ENCODE measurements around the gene CELSR2.

DNA sequence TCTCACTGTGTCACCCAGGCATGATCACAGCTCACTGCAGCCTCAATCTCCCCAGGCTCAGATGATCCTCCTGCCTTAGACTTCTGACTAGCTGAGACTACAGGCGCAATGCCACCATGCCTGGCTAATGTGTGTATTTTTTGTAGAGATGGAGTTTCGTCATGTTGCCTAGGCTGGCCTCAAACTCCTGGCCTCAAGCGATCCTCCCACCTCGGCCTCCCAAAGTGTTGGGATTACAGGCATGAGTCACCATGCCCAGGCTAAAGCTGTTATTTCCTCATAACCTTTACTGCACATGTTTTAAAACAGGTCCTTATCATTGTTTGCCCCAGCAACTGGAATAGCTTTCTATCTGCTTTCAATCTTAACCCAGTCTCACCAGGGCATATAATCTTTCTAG is 32.7 kb upstream of the CELSR2 start:
- TF ChIP-seq, protein P1, sequence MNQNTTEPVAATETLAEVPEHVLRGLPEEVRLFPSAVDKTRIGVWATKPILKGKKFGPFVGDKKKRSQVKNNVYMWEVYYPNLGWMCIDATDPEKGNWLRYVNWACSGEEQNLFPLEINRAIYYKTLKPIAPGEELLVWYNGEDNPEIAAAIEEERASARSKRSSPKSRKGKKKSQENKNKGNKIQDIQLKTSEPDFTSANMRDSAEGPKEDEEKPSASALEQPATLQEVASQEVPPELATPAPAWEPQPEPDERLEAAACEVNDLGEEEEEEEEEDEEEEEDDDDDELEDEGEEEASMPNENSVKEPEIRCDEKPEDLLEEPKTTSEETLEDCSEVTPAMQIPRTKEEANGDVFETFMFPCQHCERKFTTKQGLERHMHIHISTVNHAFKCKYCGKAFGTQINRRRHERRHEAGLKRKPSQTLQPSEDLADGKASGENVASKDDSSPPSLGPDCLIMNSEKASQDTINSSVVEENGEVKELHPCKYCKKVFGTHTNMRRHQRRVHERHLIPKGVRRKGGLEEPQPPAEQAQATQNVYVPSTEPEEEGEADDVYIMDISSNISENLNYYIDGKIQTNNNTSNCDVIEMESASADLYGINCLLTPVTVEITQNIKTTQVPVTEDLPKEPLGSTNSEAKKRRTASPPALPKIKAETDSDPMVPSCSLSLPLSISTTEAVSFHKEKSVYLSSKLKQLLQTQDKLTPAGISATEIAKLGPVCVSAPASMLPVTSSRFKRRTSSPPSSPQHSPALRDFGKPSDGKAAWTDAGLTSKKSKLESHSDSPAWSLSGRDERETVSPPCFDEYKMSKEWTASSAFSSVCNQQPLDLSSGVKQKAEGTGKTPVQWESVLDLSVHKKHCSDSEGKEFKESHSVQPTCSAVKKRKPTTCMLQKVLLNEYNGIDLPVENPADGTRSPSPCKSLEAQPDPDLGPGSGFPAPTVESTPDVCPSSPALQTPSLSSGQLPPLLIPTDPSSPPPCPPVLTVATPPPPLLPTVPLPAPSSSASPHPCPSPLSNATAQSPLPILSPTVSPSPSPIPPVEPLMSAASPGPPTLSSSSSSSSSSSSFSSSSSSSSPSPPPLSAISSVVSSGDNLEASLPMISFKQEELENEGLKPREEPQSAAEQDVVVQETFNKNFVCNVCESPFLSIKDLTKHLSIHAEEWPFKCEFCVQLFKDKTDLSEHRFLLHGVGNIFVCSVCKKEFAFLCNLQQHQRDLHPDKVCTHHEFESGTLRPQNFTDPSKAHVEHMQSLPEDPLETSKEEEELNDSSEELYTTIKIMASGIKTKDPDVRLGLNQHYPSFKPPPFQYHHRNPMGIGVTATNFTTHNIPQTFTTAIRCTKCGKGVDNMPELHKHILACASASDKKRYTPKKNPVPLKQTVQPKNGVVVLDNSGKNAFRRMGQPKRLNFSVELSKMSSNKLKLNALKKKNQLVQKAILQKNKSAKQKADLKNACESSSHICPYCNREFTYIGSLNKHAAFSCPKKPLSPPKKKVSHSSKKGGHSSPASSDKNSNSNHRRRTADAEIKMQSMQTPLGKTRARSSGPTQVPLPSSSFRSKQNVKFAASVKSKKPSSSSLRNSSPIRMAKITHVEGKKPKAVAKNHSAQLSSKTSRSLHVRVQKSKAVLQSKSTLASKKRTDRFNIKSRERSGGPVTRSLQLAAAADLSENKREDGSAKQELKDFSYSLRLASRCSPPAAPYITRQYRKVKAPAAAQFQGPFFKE (tag by site-specific recombination; IDR thresholded peaks at IDR 0.05; ENCODE audit: borderline replicate concordance) = no peak
- TF ChIP-seq, protein P2, sequence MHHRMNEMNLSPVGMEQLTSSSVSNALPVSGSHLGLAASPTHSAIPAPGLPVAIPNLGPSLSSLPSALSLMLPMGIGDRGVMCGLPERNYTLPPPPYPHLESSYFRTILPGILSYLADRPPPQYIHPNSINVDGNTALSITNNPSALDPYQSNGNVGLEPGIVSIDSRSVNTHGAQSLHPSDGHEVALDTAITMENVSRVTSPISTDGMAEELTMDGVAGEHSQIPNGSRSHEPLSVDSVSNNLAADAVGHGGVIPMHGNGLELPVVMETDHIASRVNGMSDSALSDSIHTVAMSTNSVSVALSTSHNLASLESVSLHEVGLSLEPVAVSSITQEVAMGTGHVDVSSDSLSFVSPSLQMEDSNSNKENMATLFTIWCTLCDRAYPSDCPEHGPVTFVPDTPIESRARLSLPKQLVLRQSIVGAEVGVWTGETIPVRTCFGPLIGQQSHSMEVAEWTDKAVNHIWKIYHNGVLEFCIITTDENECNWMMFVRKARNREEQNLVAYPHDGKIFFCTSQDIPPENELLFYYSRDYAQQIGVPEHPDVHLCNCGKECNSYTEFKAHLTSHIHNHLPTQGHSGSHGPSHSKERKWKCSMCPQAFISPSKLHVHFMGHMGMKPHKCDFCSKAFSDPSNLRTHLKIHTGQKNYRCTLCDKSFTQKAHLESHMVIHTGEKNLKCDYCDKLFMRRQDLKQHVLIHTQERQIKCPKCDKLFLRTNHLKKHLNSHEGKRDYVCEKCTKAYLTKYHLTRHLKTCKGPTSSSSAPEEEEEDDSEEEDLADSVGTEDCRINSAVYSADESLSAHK (tag by site-specific recombination; IDR thresholded peaks at IDR 0.05) = no peak
